DOHH2 (cell line): ENCODE results near the gene ATP8B1.

Source experiments
- EZH2phosphoT487 ChIP-seq: fragments of 200-600 bp; sonication (generic); IDR thresholded peaks from 2 replicates; pipeline ENCODE4 v1.6.1; 2017; ENCODE audit warnings: borderline replicate concordance, mild to moderate bottlenecking, antibody characterized with exemption, low read length, moderate library complexity, mixed read lengths
- TF ChIP-seq, protein P1 (sequence below): fragments of 200-600 bp; sonication (generic); IDR thresholded peaks from one replicate; pipeline ENCODE4 v1.5.1; 2014; ENCODE audit warnings: antibody characterized with exemption, mild to moderate bottlenecking, low read depth, low read length; ENCODE audit not compliant: poor library complexity, severe bottlenecking

DNA sequence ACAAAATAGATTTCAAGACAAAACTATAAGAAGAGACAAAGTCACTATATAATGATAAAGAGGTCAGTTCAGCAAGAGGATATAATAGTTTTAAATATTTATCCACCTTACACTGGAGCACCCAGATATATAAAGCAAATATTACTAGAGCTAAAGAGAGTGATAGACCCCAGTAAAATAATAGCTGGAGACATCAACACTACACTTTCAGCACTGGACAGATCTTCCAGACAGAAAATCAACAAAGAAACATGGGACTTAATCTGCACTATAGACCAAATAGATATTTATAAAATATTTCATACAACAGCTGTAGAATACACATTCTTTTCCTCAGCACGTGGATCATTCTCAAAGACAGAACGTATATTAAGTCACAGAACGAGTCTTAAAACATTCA is 86.6 kb downstream of the ATP8B1 start:
- TF ChIP-seq, protein P1, sequence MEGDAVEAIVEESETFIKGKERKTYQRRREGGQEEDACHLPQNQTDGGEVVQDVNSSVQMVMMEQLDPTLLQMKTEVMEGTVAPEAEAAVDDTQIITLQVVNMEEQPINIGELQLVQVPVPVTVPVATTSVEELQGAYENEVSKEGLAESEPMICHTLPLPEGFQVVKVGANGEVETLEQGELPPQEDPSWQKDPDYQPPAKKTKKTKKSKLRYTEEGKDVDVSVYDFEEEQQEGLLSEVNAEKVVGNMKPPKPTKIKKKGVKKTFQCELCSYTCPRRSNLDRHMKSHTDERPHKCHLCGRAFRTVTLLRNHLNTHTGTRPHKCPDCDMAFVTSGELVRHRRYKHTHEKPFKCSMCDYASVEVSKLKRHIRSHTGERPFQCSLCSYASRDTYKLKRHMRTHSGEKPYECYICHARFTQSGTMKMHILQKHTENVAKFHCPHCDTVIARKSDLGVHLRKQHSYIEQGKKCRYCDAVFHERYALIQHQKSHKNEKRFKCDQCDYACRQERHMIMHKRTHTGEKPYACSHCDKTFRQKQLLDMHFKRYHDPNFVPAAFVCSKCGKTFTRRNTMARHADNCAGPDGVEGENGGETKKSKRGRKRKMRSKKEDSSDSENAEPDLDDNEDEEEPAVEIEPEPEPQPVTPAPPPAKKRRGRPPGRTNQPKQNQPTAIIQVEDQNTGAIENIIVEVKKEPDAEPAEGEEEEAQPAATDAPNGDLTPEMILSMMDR: no peak
- no peak for TF ChIP-seq EZH2phosphoT487
